ENCODE measurements around the gene AIMP1.

AIMP1 gene

DNA sequence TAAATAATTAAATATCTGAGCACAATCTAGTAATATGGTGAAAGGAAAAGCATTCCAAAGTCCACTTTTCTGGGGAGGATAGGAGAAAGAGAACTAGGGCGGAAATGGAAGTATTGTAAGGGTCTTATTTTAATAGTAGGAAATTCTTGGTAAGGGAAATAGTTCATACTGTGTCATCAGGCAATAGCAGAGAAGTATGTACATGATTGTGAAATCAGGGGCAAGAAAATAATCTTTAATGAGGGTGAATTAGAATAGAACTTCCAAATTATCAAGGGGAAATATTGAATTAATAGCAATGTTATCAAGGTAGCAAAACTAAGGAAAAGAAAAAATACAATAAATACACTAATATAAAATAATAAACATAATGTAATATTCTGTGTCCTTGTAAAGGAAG, 37.4 kb downstream of the AIMP1 start:
- TF ChIP-seq, protein P1, sequence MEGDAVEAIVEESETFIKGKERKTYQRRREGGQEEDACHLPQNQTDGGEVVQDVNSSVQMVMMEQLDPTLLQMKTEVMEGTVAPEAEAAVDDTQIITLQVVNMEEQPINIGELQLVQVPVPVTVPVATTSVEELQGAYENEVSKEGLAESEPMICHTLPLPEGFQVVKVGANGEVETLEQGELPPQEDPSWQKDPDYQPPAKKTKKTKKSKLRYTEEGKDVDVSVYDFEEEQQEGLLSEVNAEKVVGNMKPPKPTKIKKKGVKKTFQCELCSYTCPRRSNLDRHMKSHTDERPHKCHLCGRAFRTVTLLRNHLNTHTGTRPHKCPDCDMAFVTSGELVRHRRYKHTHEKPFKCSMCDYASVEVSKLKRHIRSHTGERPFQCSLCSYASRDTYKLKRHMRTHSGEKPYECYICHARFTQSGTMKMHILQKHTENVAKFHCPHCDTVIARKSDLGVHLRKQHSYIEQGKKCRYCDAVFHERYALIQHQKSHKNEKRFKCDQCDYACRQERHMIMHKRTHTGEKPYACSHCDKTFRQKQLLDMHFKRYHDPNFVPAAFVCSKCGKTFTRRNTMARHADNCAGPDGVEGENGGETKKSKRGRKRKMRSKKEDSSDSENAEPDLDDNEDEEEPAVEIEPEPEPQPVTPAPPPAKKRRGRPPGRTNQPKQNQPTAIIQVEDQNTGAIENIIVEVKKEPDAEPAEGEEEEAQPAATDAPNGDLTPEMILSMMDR (IDR thresholded peaks at IDR 0.05; ENCODE audit: control extremely low read depth, extremely low read depth, low read depth, missing control alignments): no peak
- ChIA-PET CTCF (interaction anchor here (0.9 kb wide), 1 partner anchor 14 kb away, joined by 3 read pairs; no protein-coding TSS in a partner anchor), POLR2A (no interaction called here)
- DNase-seq (ENCODE audit: extremely low spot score): no peak

DNA sequence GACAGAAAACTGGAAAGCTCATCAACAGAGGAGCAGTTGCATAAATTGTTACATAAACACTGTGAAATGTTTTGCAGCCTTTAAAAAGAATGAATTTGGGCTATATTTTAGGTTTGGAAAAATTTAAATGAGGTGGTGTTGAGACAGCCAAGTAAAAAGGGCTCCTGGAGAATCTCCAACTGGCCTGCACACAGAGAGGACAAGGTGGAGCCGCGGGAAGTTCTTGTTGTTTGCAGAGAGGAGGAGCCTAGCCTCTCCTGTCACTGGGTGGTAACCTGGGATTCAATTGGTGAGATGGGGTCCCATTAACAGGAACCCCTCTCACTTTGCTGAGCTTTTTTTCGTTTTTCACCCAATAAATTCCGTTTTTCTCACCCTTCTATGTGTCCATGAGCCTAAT, 38.8 kb downstream of the AIMP1 start:
- POLR2A ChIA-PET: interaction anchor here (0.6 kb wide), 1 partner anchor 21 kb away, joined by 6 read pairs; no protein-coding TSS in a partner anchor
- CTCF ChIA-PET: interaction anchor here (1.3 to 2.0 kb wide), 2 partner anchors 9 to 15 kb away, joined by 4 to 5 read pairs; no protein-coding TSS in a partner anchor
- DNase-seq (ENCODE audit: extremely low spot score): no peak
- TF ChIP-seq, protein P1 (IDR thresholded peaks at IDR 0.05; ENCODE audit: control extremely low read depth, extremely low read depth, low read depth, missing control alignments): no peak

DNA sequence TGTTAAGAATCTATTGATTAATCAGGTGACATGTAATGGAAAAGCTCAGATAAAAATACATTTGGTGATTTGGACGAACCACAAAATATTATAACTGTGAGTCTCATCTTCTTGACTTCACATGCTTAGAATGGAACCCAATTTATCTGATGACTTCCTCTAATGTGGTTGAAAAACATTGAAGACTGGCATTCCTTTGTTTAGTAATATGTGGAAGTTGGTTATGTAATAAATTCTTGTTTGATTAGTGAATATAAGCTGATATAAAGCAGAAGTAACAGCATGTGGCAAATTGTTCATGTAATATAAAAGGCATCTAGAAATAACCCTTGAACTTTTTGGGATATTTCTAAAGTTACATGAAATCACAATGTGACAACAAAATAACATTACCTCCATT, 42.5 kb downstream of the AIMP1 start:
- TF ChIP-seq, protein P1 (IDR thresholded peaks at IDR 0.05; ENCODE audit: control extremely low read depth, extremely low read depth, low read depth, missing control alignments): no peak
- no peak for DNase-seq (ENCODE audit: extremely low spot score)
- ChIA-PET CTCF (interaction anchor here (2.8 kb wide), 1 partner anchor 11 kb away, joined by 11 read pairs; the partner anchor contains the start of gene GIMD1), POLR2A (no interaction called here)

DNA sequence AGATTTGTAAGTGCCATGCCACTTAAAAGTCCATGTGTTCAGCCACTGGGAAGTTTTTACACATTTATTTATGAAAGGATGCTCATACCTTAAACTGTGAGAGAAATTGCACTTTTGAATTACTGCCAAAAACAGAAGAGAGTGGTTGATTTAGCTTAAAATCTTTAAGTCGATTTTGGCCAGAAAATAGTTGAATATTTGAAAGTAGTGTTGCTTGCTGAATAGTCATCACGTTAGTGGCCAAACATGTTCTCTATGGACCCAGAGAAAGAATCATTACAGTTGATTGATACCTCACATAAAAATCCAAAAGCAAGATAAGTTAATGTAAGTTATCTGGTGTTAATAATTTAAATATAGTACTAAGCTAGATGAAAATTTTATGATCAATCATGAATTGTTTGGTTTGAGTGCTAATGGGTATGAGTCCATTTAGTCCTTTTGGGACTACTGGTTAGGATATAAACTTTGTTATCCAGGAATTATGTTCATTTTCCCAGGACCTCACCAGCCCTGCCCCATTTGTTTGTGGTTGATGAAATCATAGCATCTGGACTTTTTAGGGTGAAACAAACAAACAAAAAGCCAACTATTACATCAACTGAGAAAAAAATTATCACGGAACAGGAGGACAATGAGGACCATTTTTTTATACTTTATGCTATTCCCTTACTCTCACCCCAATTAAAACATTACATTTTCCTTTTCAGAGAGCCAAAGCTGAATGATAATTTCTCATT, 45.9 kb downstream of the AIMP1 start:
- ChIA-PET POLR2A (no interaction called here), CTCF (interaction anchor here (1.6 kb wide), 1 partner anchor 52 kb away, joined by 3 read pairs; no protein-coding TSS in a partner anchor)
- TF ChIP-seq, protein P1 (IDR thresholded peaks at IDR 0.05; ENCODE audit: control extremely low read depth, extremely low read depth, low read depth, missing control alignments): no peak
- no peak for DNase-seq (ENCODE audit: extremely low spot score)

DNA sequence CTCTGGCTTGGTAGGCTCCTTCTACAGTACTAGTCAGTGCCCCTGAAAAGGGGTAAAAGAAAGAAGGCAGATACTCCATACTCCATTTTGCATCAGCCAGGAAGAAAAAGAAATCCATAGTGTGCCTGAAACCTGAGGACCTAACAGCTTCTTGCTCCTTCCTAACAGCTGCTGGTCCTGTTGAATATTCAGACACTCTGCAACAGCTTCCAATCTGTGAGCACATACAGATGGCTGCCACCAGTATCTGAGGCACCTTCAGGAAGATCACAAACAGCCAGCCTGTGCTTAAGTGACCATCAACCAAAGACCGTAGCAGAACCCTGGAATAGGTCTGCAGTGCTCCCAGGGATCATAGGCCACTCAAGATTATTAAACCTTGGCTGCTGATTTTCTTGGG, 47.9 kb downstream of the AIMP1 start:
- POLR2A ChIA-PET: no interaction called here
- no peak for DNase-seq (ENCODE audit: extremely low spot score)
- CTCF ChIA-PET: interaction anchor here (1.2 to 1.3 kb wide), 3 partner anchors 10 to 18 kb away, joined by 3 to 4 read pairs (median 3); no protein-coding TSS in a partner anchor
- TF ChIP-seq, protein P1 (IDR thresholded peaks at IDR 0.05; ENCODE audit: control extremely low read depth, extremely low read depth, low read depth, missing control alignments): no peak

DNA sequence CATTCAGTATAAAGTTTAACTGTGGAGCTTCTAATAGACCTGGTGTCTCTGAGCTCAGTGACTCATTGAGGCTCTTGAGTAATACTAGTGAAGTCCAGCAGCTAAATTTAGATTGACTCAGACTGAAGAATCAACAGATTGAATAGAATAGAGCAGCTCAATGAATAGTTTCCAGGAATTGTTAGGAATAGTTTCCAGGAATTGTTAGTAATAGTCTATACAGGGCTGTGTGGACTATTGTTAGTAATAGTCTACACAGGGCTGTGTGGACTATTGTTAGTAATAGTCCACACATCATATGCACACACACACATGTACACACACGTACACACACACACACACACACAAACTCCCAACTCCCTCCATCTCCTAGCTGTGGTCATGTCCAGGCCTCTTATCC, 49.3 kb downstream of the AIMP1 start:
- no peak for DNase-seq (ENCODE audit: extremely low spot score)
- ChIA-PET CTCF (interaction anchor here (1.1 kb wide), 1 partner anchor 19 kb away, joined by 3 read pairs; no protein-coding TSS in a partner anchor), POLR2A (no interaction called here)
- TF ChIP-seq, protein P1 (IDR thresholded peaks at IDR 0.05; ENCODE audit: control extremely low read depth, extremely low read depth, low read depth, missing control alignments): no peak
